OCI-LY1 (cell line): Measurements from ENCODE around the gene FGF9.

Source experiments
- H2AFZ ChIP-seq: fragments of 200-600 bp; sonication (generic), shearing (Covaris generic); 2 replicates; pipeline ENCODE4 v1.6.0; 2014; ENCODE audit warnings: antibody characterized with exemption, mild to moderate bottlenecking, low read length
- H3F3A ChIP-seq: fragments of 200-600 bp; sonication (generic), shearing (Covaris generic); 2 replicates; pipeline ENCODE4 v1.6.0; 2014; ENCODE audit warnings: mild to moderate bottlenecking, antibody characterized with exemption, low read length, moderate library complexity; ENCODE audit not compliant: insufficient read depth
- H3K27ac ChIP-seq: fragments of 200-600 bp; sonication (generic); 2 replicates; pipeline ENCODE4 v1.5.1; 2014; ENCODE audit warnings: low read length, mixed run types, mild to moderate bottlenecking, low read depth; ENCODE audit not compliant: poor library complexity, severe bottlenecking
- H3K27me3 ChIP-seq: fragments of 200-600 bp; sonication (generic); 2 replicates; pipeline ENCODE4 v1.6.0; 2014; ENCODE audit warnings: antibody characterized with exemption, mild to moderate bottlenecking, low read length, moderate library complexity; ENCODE audit not compliant: insufficient read depth
- H3K36me3 ChIP-seq: fragments of 200-600 bp; sonication (generic); 2 replicates; pipeline ENCODE4 v1.6.1; 2014; ENCODE audit warnings: mild to moderate bottlenecking, antibody characterized with exemption, low read length, moderate library complexity, mixed read lengths; ENCODE audit not compliant: insufficient read depth
- H3K4me1 ChIP-seq: fragments of 200-600 bp; sonication (generic); 2 replicates; pipeline ENCODE4 v1.5.1; 2014; ENCODE audit warnings: mild to moderate bottlenecking, low read length, moderate library complexity; ENCODE audit not compliant: insufficient read depth, severe bottlenecking
- H3K4me2 ChIP-seq: fragments of 200-600 bp; sonication (generic), shearing (Covaris generic); 2 replicates; pipeline ENCODE4 v1.6.1; 2014; ENCODE audit warnings: low read length
- H3K4me3 ChIP-seq: fragments of 200-600 bp; sonication (generic); 2 replicates; pipeline ENCODE4 v1.5.1; 2014; ENCODE audit warnings: low read length, low read depth, mild to moderate bottlenecking, mixed read lengths; ENCODE audit not compliant: poor library complexity, severe bottlenecking
- H3K79me2 ChIP-seq: fragments of 200-600 bp; shearing (Covaris generic); 2 replicates; pipeline ENCODE4 v1.6.1; 2016; ENCODE audit warnings: mixed run types, low read length, mixed read lengths; ENCODE audit not compliant: insufficient read depth
- H3K9ac ChIP-seq: fragments of 200-600 bp; sonication (generic), shearing (Covaris generic); 2 replicates; pipeline ENCODE4 v1.6.1; 2014; ENCODE audit warnings: mild to moderate bottlenecking, low read length, mixed read lengths
- H3K9me2 ChIP-seq: fragments of 200-600 bp; sonication (generic), shearing (Covaris generic); 2 replicates; pipeline ENCODE4 v1.6.1; 2014; ENCODE audit warnings: low read depth, mild to moderate bottlenecking, low read length, mixed read lengths
- H3K9me3 ChIP-seq: fragments of 200-600 bp; shearing (Covaris generic); 2 replicates; pipeline ENCODE4 v1.6.1; 2014; ENCODE audit warnings: low read length, mixed read lengths
- H4K20me1 ChIP-seq: fragments of 200-600 bp; sonication (generic), shearing (Covaris generic); 2 replicates; pipeline ENCODE4 v1.6.0; 2016; ENCODE audit warnings: mild to moderate bottlenecking, low read length; ENCODE audit not compliant: insufficient read depth
- CTCF ChIP-seq: fragments of 200-600 bp; sonication (generic), shearing (Covaris generic); IDR thresholded peaks from 2 replicates; pipeline ENCODE4 v1.5.1; 2017; ENCODE audit warnings: mild to moderate bottlenecking, antibody characterized with exemption, low read length, moderate library complexity, mixed read lengths
- EZH2 ChIP-seq: fragments of 200-600 bp; sonication (generic), shearing (Covaris generic); IDR thresholded peaks from 2 replicates; pipeline ENCODE4 v1.8.0; 2017; ENCODE audit warnings: borderline replicate concordance, mixed run types, mild to moderate bottlenecking, antibody characterized with exemption, low read length, moderate library complexity, mixed read lengths

Gene FGF9

DNA sequence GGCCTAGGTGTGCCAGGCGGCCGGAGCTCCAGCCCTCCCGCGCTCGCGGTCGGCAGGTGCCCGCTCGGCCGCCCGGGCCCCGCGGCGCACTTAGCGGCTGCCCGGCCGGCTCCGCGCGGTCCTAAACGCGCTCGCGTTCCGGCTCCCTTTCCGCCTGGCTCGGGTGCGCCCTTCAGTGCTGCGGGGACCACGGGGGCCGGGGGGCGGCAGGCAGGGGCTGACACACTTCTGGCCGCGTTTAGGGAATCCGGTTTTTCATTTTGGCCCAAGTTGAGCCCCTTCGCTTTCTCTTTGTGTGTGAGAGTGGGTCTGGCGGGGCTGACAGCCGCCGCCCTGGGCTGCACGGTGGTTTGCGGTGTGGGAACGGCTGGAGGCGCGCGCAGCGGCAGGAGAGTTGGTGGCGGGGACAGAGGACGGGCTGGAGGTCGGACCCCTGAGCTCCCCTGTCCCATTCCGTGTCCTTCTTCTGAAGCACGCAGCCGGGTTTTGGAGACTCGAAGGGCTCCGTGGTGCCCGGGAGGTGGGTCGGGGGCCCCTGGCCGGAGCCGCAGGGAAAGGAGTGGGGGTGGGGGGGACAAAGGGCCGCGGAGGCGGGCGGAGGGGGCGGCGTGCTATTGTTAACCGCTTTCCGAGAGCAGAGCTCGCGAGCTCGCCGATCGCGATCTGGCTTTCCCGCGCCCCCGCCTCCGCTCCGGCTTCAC, 3.1 kb downstream of the FGF9 start:
- Histone ChIP-seq H3K27me3 (peaks cover 4% of the 10 kb centered on the region; the same call in 1 of the 2 replicates), H3K9me2 (no peaks in the 10 kb centered on the region), H3F3A (no peaks in the 10 kb centered on the region), H4K20me1 (no peaks in the 10 kb centered on the region), H3K27ac (no peak overlapping the region), H2AFZ (peak overlapping the region; percentile 78; the same call in 1 of the 2 replicates), H3K4me1 (peaks cover 43% of the 10 kb centered on the region), H3K9me3 (no peaks in the 10 kb centered on the region), H3K9ac (peak overlapping the region; percentile 55), H3K79me2 (no peaks in the 10 kb centered on the region), H3K36me3 (no peaks in the 10 kb centered on the region), H3K4me3 (peak overlapping the region; percentile 64), H3K4me2 (peak overlapping the region; percentile 98)
- no peak for TF ChIP-seq CTCF
- TF ChIP-seq EZH2: no peak

GRCh38 chr13:21674490-21675009, 3.7 kb downstream of the FGF9 start:
- peaks cover 37% of the 10 kb centered on the region for H3K4me1 ChIP-seq
- peak overlapping the region; percentile 42; the same call in 1 of the 2 replicates for H3K9ac ChIP-seq
- H3K27ac ChIP-seq: no peak overlapping the region
- H3K9me3 ChIP-seq: no peaks in the 10 kb centered on the region
- H4K20me1 ChIP-seq: no peaks in the 10 kb centered on the region
- H3F3A ChIP-seq: no peaks in the 10 kb centered on the region
- peak overlapping the region; percentile 64 for H3K4me3 ChIP-seq
- no peaks in the 10 kb centered on the region for H3K79me2 ChIP-seq
- no peak overlapping the region for H2AFZ ChIP-seq
- no peaks in the 10 kb centered on the region for H3K36me3 ChIP-seq
- no peak for TF ChIP-seq CTCF
- TF ChIP-seq EZH2: no peak
- no peaks in the 10 kb centered on the region for H3K27me3 ChIP-seq
- no peaks in the 10 kb centered on the region for H3K9me2 ChIP-seq
- peak overlapping the region; percentile 98 for H3K4me2 ChIP-seq

DNA sequence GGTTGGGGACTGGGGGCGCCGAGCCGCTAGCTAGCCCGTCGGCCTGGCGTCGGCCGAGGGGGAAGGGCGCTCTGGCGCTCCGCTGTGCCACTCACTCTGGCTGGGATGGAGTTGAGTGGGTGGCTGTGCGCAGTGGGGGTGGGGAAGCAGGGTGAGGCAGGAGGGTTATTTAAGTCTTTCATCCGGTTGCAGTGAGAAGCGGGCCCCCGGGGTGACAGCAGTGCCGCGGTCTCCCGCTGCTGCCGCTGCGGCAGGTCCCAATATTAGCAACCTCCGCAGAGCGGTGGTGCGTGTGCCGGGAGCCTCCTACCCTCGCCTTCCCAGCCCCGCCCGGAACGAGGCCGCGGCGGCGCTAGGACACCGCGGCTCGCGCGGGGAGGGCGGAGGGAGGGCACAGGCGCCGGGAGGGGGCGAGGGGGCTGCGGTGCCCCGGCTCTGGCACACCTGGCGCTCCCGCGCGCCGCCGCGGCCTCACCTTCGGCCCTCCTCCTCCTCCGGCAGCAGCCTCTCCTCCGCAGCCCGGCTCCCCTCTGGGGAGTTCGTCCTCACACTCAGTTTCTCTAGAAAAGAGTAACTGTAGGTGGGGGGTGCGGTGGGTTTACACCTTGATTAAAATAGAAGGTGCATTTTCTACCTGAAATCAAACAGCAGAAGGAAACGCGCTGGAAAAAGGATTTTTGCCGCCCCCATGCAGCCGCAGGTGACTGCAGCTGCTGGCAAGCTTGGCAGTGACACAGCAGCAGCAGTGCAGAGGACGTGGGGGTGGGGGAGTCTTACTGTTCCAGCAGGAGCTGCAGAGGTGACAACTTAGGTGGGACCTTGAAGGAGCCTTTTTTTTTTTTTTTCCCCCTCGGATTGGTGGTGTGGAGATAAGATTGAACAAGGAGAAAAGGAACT, 4.5 kb downstream of the FGF9 start:
- TF ChIP-seq EZH2 (no peak), CTCF (no peak)
- H3K9me2 ChIP-seq: no peaks in the 10 kb centered on the region
- no peaks in the 10 kb centered on the region for H3K79me2 ChIP-seq
- H3K9ac ChIP-seq: no peak overlapping the region
- peak overlapping the region; percentile 71 for H3K4me2 ChIP-seq
- H3K27ac ChIP-seq: no peak overlapping the region
- H3K4me3 ChIP-seq: peak overlapping the region; percentile 52
- no peaks in the 10 kb centered on the region for H3K36me3 ChIP-seq
- peaks cover 30% of the 10 kb centered on the region for H3K4me1 ChIP-seq
- H2AFZ ChIP-seq: no peak overlapping the region
- no peaks in the 10 kb centered on the region for H3F3A ChIP-seq
- H3K27me3 ChIP-seq: no peaks in the 10 kb centered on the region
- no peaks in the 10 kb centered on the region for H3K9me3 ChIP-seq
- no peaks in the 10 kb centered on the region for H4K20me1 ChIP-seq
